DOHH2 (cell line): ENCODE measurements around the gene ETV6.

Experiments
- H3F3A ChIP-seq: fragments of 200-600 bp; sonication (generic), shearing (Covaris generic); 2 replicates; pipeline ENCODE4 v1.6.0; 2016; ENCODE audit warnings: antibody characterized with exemption, mild to moderate bottlenecking; ENCODE audit not compliant: control insufficient read depth, insufficient read depth
- H3K27ac ChIP-seq: fragments of 200-600 bp; sonication (generic); 2 replicates; pipeline ENCODE4 v1.5.1; 2014; ENCODE audit warnings: low read depth, mild to moderate bottlenecking, low read length, moderate library complexity
- H3K27me3 ChIP-seq: fragments of 200-600 bp; sonication (generic); 2 replicates; pipeline ENCODE4 v1.6.1; 2014; ENCODE audit warnings: mild to moderate bottlenecking, low read length, mixed read lengths; ENCODE audit not compliant: control insufficient read depth
- H3K36me3 ChIP-seq: fragments of 200-600 bp; sonication (generic); 2 replicates; pipeline ENCODE4 v1.6.1; 2014; ENCODE audit warnings: mild to moderate bottlenecking, low read length, moderate library complexity, mixed read lengths; ENCODE audit not compliant: control insufficient read depth
- H3K4me1 ChIP-seq: fragments of 200-600 bp; sonication (generic); 2 replicates; pipeline ENCODE4 v1.6.1; 2014; ENCODE audit warnings: mild to moderate bottlenecking, low read length, mixed read lengths; ENCODE audit not compliant: control insufficient read depth
- H3K4me2 ChIP-seq: fragments of 200-600 bp; sonication (generic); 2 replicates; pipeline ENCODE4 v1.6.0; 2014; ENCODE audit warnings: mild to moderate bottlenecking, low read length, moderate library complexity
- H3K4me3 ChIP-seq: fragments of 200-600 bp; sonication (generic); 2 replicates; pipeline ENCODE4 v1.5.1; 2014; ENCODE audit warnings: mild to moderate bottlenecking, low read length, mixed read lengths
- H3K79me2 ChIP-seq: fragments of 200-600 bp; sonication (generic); 2 replicates; pipeline ENCODE4 v1.6.1; 2014; ENCODE audit warnings: mild to moderate bottlenecking, low read length, mixed read lengths; ENCODE audit not compliant: control insufficient read depth
- H3K9me2 ChIP-seq: fragments of 200-600 bp; sonication (generic); replicated peaks from 2 replicates; pipeline ENCODE4 v1.6.1; 2014; ENCODE audit warnings: mild to moderate bottlenecking, low read length, mixed read lengths; ENCODE audit not compliant: control insufficient read depth
- H3K9me3 ChIP-seq: fragments of 200-600 bp; sonication (generic); 2 replicates; pipeline ENCODE4 v1.6.1; 2014; ENCODE audit warnings: antibody characterized with exemption, low read length, mixed read lengths; ENCODE audit not compliant: control insufficient read depth, insufficient read depth
- H4K20me1 ChIP-seq: fragments of 200-600 bp; sonication (generic); 2 replicates; pipeline ENCODE4 v1.6.0; 2014; ENCODE audit warnings: low read depth, mild to moderate bottlenecking, antibody characterized with exemption, low read length, moderate library complexity; ENCODE audit not compliant: control insufficient read depth, insufficient read depth
- CTCF ChIP-seq: fragments of 200-600 bp; sonication (generic); IDR thresholded peaks from one replicate; pipeline ENCODE4 v1.5.1; 2014; ENCODE audit warnings: antibody characterized with exemption, mild to moderate bottlenecking, low read depth, low read length; ENCODE audit not compliant: poor library complexity, severe bottlenecking
- EZH2phosphoT487 ChIP-seq: fragments of 200-600 bp; sonication (generic); IDR thresholded peaks from 2 replicates; pipeline ENCODE4 v1.6.1; 2017; ENCODE audit warnings: borderline replicate concordance, mild to moderate bottlenecking, antibody characterized with exemption, low read length, moderate library complexity, mixed read lengths

Gene ETV6

GRCh38 chr12:11674894-11675390 is 25.5 kb downstream of the ETV6 start:
- no peak overlapping the region for H3K27ac ChIP-seq
- H3K79me2 ChIP-seq = 0 out of 2 replicates have a peak, but pooled peaks cover 2% of the 10 kb centered on the region
- no peaks in the 10 kb centered on the region for H3K9me2 ChIP-seq
- H4K20me1 ChIP-seq = peaks cover 3% of the 10 kb centered on the region; the same call in 1 of the 2 replicates
- no peaks in the 10 kb centered on the region for H3K9me3 ChIP-seq
- no peaks in the 10 kb centered on the region for H3K27me3 ChIP-seq
- H3K4me3 ChIP-seq = no peak overlapping the region
- H3K4me2 ChIP-seq = no peak overlapping the region
- no peaks in the 10 kb centered on the region for H3K4me1 ChIP-seq
- H3F3A ChIP-seq = no peaks in the 10 kb centered on the region
- H3K36me3 ChIP-seq = no peaks in the 10 kb centered on the region
- TF ChIP-seq EZH2phosphoT487 (no peak), CTCF (no peak)

GRCh38 chr12:11676052-11676451 is 26.6 kb downstream of the ETV6 start:
- Histone ChIP-seq H3K9me2 (no peaks in the 10 kb centered on the region), H3K4me3 (no peak overlapping the region), H3K4me2 (no peak overlapping the region), H3K27me3 (no peaks in the 10 kb centered on the region), H3K27ac (no peak overlapping the region), H3F3A (no peaks in the 10 kb centered on the region), H3K36me3 (no peaks in the 10 kb centered on the region), H3K4me1 (no peaks in the 10 kb centered on the region), H3K79me2 (0 out of 2 replicates have a peak, but pooled peaks cover 2% of the 10 kb centered on the region), H4K20me1 (peaks cover 3% of the 10 kb centered on the region; the same call in 1 of the 2 replicates), H3K9me3 (no peaks in the 10 kb centered on the region)
- TF ChIP-seq EZH2phosphoT487 (no peak), CTCF (no peak)

- Histone ChIP-seq H3K9me2 (no peaks in the 10 kb centered on the region), H3K4me3 (no peak overlapping the region), H3K9me3 (no peaks in the 10 kb centered on the region), H3K27ac (no peak overlapping the region), H3K27me3 (no peaks in the 10 kb centered on the region), H4K20me1 (peaks cover 3% of the 10 kb centered on the region; the same call in 1 of the 2 replicates), H3K4me1 (no peaks in the 10 kb centered on the region), H3F3A (no peaks in the 10 kb centered on the region), H3K79me2 (0 out of 2 replicates have a peak, but pooled peaks cover 2% of the 10 kb centered on the region), H3K36me3 (no peaks in the 10 kb centered on the region), H3K4me2 (no peak overlapping the region)
- TF ChIP-seq CTCF (no peak), EZH2phosphoT487 (no peak)
Observed at GRCh38 chr12:11677093-11677492, 27.6 kb downstream of the ETV6 start.
